Keratinocyte (primary cell): ENCODE measurements around the gene ZNF442.

Source experiments
- CTCF ChIP-seq, 3 experiments: IDR thresholded peaks in 1 of 3; conservative IDR thresholded peaks in 1 of 3; optimal IDR thresholded peaks in 1 of 3; 2 replicates in 2 of 3; 3 replicates in 1 of 3; pipeline versions ENCODE3 to v1.5.1; 2011; ENCODE audit warnings: low read length in 3 of 3, mild to moderate bottlenecking in 3 of 3, moderate library complexity in 2 of 3, control low read depth in 1 of 3, inconsistent platforms in 1 of 3; ENCODE audit not compliant: insufficient read depth in 2 of 3; ENCODE audit errors: extremely low read depth in 1 of 3
- EZH2 ChIP-seq: IDR thresholded peaks from one replicate; pipeline ENCODE4 v1.6.1; 2012; ENCODE audit warnings: inconsistent platforms, mild to moderate bottlenecking, low read length, moderate library complexity

- no peak for TF ChIP-seq CTCF (optimal IDR thresholded peaks at IDR 0.05 in 1 of 3, IDR thresholded peaks at IDR 0.05 in 1 of 3, conservative IDR thresholded peaks at IDR 0.05 in 1 of 3; ENCODE audit: extremely low read depth in 1 of 3, insufficient read depth in 2 of 3, low read length in 3 of 3)
- TF ChIP-seq EZH2: no peak
These were observed 18.6 kb downstream of the ZNF442 start for GRCh38 chr19:12346896-12347295.
